ENCODE measurements around the gene CNTRL.

DNA sequence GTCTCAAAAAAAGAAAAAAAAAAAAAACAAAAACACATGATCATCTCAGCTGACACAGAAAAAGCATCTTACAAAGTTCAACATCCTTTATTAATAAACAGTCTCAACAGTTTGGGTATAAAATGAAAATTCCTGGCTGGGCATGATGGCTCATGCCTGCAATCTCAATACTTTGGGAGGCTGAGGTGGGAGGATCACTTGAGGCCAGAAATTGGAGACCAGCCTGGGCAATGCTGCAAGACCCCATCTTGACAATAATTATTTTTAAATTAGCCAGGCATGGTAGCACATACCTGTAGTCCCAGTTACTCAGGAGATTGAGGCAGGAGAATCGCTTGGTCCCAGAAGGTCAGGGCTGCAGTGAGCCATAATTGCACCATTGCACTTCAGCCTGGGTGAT, 7.9 kb upstream of the CNTRL start:
- TF ChIP-seq POLR2A (IDR thresholded peaks at IDR 0.05): no peak
- TF ChIP-seq CTCF (IDR thresholded peaks at IDR 0.05): no peak
- TF ChIP-seq EP300 (IDR thresholded peaks at IDR 0.05): no peak

Data from tibial nerve (tissue), 4 donors.